ENCODE measurements around the gene KRTAP10-10.
A peak's percentile ranks its signal among the peaks of the same experiment; 100 is the strongest.
"Not testable (repeated sequence)": the region's sequence is repeated elsewhere in the genome, so short reads cannot be mapped to it uniquely, and the experiment has no call there.

Gene KRTAP10-10

DNA sequence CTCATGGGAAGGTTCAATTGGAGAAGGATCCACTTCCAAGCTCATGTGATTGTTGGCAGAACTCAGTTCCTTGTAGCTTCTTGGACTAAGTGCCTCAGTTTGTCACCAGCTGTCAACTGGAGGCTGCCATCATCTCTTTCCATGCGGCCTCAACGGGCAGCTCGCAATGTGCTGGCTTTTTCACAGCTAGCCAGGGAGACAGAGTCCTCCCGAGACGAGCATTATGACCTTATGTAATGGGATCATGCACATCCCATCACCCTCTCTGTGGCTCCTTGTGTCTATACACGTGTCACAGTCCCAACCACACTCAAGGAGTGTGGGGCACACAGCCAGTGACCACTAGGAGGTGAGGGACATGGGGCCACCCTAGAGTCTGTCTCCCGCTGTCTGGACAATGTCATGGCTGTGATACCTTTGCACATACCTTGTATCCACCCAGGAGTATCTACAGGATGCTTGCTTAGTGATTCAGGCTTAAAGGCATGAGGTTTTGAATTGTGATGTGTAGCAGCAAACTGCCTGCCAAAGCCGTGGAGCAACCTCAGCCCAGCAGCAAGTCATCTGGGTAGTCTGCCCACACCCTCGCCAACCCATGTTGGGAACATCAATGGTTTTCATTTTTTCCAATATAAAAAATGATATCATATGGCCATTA, 41.0 kb upstream of the KRTAP10-10 start:
- Histone ChIP-seq H3K27ac (ENCODE audit: low read length) (no peak overlapping the region), H3K36me3 (ENCODE audit: control insufficient read depth, low read depth, low read length) (no peaks in the 10 kb centered on the region), H3K9me3 (ENCODE audit: control insufficient read depth, low read depth, low read length) (no peaks in the 10 kb centered on the region), H3K27me3 (ENCODE audit: control insufficient read depth, insufficient read depth, low read length) (no peaks in the 10 kb centered on the region), H3K4me1 (ENCODE audit: control insufficient read depth, low read depth, low read length) (peaks cover 25% of the 10 kb centered on the region), H3K9ac (ENCODE audit: low read length) (no peak overlapping the region), H3K4me3 (ENCODE audit: low read length) (no peak overlapping the region)

DNA sequence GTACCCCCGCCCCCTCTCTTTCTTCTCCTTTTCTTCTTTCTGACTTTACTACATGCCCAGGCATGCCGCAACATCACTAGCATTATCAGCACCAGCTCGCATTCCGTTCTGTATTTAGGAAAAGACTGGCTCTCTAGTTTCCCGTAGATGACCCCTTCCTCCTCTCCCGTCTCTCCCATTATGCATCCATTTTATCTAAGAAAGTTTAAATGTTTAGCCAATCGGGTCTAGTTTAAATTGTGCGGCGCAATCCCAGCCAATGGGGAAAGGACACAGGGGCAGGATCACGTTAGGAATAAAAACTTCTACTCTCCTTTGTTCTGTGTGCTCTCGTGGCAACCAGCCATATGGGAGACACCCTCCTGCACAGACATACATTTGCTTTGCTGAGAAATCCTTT, 39.1 kb upstream of the KRTAP10-10 start:
- Histone ChIP-seq H3K4me1 (ENCODE audit: control insufficient read depth, low read depth, low read length) (peaks cover 18% of the 10 kb centered on the region), H3K4me3 (ENCODE audit: low read length) (no peak overlapping the region), H3K9ac (ENCODE audit: low read length) (peak overlapping the region; percentile 34), H3K9me3 (ENCODE audit: control insufficient read depth, low read depth, low read length) (no peaks in the 10 kb centered on the region), H3K27ac (ENCODE audit: low read length) (peak overlapping the region; percentile 35), H3K36me3 (ENCODE audit: control insufficient read depth, low read depth, low read length) (no peaks in the 10 kb centered on the region), H3K27me3 (ENCODE audit: control insufficient read depth, insufficient read depth, low read length) (no peaks in the 10 kb centered on the region)

DNA sequence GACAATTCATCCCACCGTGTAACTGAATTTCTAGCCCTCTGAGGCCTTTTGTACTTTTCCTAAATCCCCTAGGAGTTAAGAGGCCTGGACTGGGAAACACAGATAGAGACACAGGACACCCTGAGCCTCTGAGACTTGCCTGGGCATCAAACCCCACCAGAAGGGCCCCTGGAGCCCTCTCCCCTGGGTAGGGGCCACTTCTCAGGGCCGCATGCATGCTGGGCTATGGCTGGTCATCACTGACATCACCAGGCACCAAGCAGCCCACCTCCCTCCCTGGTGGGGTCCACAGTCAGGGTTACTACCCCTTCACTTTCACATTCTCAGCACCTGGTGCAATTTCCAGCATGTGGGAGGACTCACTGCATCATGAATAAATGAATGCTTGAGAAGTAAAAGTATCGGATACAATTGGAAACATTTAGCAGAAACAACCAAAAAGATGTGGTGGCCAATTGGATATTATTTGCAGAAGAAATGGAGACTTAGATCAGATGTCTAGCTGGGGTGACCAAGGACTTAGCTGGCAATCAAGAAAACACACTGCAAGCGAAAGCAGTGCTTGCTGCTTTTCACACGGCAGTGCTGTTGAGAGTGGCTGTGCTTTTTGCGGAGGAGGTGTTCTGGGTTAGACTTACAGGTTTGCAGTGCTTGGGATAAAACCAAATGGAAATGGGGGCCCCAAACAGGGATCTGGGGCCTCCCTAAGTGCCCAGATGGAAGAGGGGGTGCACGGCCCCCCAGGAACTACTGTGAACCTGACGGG, 37.7 kb upstream of the KRTAP10-10 start:
- Histone ChIP-seq H3K4me1 (ENCODE audit: control insufficient read depth, low read depth, low read length) (peaks cover 8% of the 10 kb centered on the region), H3K4me3 (ENCODE audit: low read length) (no peak overlapping the region)

DNA sequence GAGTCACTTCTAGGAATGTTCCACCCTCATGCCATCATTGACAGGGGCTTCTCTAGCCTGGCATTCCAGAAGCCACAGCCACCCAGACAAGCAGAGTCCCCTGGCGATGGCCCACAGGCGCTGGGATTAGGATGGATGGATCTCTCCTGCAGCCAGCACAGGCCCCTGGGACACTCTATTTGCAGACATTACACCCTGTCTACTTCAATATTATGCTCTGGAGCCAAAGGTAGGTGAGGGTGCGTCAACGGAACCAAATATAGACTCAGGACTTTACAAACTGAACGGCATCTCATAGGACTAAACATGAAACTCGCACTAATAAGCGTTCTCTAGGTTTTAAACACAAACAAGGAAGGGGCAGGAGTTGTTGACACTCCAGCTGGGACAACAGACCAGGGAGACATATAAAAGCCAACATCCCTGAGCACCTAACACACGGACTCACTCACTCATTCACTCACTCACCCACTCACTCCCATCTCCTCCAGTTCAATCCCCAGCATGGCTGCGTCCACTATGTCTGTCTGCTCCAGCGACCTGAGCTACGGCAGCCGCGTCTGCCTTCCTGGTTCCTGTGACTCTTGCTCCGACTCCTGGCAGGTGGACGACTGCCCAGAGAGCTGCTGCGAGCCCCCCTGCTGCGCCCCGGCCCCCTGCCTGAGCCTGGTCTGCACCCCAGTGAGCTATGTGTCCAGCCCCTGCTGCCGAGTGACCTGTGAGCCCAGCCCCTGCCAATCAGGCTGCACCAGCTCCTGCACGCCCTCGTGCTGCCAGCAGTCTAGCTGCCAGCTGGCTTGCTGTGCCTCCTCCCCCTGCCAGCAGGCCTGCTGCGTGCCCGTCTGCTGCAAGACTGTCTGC, 36.8 kb upstream of the KRTAP10-10 start, which contains the start of gene KRTAP10-7:
Gene KRTAP10-7 (plus strand): TSS at position 480 of the 861 bp plus-strand sequence. CDS start 25 bp downstream, at position 505.
- not testable (repeated sequence) for H3K27ac ChIP-seq (ENCODE audit: low read length); H3K9me3 ChIP-seq (ENCODE audit: control insufficient read depth, low read depth, low read length); H3K4me3 ChIP-seq (ENCODE audit: low read length); H3K9ac ChIP-seq (ENCODE audit: low read length); H3K27me3 ChIP-seq (ENCODE audit: control insufficient read depth, insufficient read depth, low read length); H3K36me3 ChIP-seq (ENCODE audit: control insufficient read depth, low read depth, low read length); H3K4me1 ChIP-seq (ENCODE audit: control insufficient read depth, low read depth, low read length)

More for the DNA sequence above, 37.7 kb upstream of the KRTAP10-10 start:
- no peaks in the 10 kb centered on the region for H3K27me3 ChIP-seq (ENCODE audit: control insufficient read depth, insufficient read depth, low read length)
- no peaks in the 10 kb centered on the region for H3K9me3 ChIP-seq (ENCODE audit: control insufficient read depth, low read depth, low read length)
- H3K27ac ChIP-seq (ENCODE audit: low read length) = no peak overlapping the region
- no peaks in the 10 kb centered on the region for H3K36me3 ChIP-seq (ENCODE audit: control insufficient read depth, low read depth, low read length)
- no peak overlapping the region for H3K9ac ChIP-seq (ENCODE audit: low read length)

DNA sequence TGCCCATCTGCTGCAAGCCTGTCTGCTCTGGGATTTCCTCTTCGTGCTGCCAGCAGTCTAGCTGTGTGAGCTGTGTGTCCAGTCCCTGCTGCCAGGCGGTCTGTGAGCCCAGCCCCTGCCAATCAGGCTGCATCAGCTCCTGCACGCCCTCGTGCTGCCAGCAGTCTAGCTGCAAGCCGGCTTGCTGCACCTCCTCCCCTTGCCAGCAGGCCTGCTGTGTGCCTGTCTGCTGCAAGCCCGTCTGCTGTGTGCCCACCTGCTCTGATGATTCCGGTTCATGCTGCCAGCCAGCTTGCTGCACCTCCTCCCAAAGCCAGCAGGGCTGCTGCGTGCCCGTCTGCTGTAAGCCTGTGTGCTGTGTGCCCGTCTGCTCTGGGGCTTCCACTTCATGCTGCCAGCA, 36.1 kb upstream of the KRTAP10-10 start:
- not testable (repeated sequence) for H3K9me3 ChIP-seq (ENCODE audit: control insufficient read depth, low read depth, low read length); H3K4me3 ChIP-seq (ENCODE audit: low read length); H3K36me3 ChIP-seq (ENCODE audit: control insufficient read depth, low read depth, low read length); H3K27ac ChIP-seq (ENCODE audit: low read length); H3K27me3 ChIP-seq (ENCODE audit: control insufficient read depth, insufficient read depth, low read length); H3K9ac ChIP-seq (ENCODE audit: low read length); H3K4me1 ChIP-seq (ENCODE audit: control insufficient read depth, low read depth, low read length)

DNA sequence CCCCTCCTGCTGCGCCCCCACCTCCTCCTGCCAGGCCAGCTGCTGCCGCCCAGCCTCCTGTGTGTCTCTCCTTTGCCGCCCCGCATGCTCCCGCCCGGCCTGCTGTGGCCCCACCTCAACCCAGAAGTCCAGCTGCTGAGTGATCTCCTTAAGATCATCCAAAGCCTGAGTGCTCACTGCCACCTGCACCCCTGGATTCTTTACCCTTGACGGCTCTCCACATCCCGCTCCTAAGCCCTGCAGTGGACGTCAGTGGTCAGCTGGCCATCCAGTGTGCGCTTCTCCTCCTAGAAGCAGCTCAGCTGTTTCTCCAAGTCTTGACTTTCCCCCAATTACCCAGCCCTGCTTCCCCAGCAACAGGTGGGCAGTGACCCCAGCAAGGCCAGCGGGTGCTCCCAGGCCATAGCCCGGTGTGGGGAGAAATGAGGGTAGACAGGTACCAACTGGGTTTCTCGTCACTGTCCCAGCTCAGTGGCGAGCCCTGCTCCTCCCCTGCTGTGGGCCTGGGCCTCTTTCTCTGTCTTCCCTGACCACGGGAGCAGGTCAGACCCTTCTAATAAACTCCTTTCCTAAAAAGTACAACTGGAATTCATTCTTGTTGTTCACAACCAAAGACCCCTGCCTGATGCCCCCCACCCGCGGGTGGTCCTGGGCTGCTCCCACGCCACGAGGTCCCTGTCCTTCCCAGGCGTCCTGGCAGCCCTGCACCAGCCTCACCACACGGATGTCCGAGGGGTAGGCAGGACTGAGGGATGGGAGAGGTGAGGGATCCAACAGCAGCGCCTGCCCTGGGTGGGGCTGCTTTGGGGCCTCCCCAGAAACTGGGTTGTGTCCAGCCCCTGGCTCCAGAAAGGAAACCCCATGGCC, 35.3 kb upstream of the KRTAP10-10 start:
- no peak overlapping the region for H3K9ac ChIP-seq (ENCODE audit: low read length)
- H3K27ac ChIP-seq (ENCODE audit: low read length) = no peak overlapping the region
- no peaks in the 10 kb centered on the region for H3K9me3 ChIP-seq (ENCODE audit: control insufficient read depth, low read depth, low read length)
- H3K4me3 ChIP-seq (ENCODE audit: low read length) = no peak overlapping the region
- H3K4me1 ChIP-seq (ENCODE audit: control insufficient read depth, low read depth, low read length) = peaks cover 8% of the 10 kb centered on the region
- H3K36me3 ChIP-seq (ENCODE audit: control insufficient read depth, low read depth, low read length) = no peaks in the 10 kb centered on the region
- no peaks in the 10 kb centered on the region for H3K27me3 ChIP-seq (ENCODE audit: control insufficient read depth, insufficient read depth, low read length)

DNA sequence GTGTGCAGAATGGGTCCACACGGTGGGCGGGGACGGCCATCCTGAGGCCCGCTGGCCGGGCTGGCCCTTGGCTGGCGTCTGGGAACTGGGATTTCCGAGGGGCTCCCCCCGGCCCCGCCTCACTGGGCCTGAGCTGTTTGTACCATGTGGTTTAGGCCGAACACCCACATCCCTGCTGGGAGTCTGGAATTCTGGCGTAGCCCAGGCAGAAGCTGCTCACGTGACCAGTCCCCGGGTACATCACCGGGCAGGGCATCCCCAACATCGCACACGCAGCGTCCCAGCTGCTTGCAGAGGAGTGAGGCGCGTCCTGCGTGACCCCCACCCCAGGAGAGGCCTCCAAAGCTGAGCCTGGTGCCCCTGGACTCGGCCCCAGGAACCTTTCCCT, 34.7 kb upstream of the KRTAP10-10 start:
- H3K36me3 ChIP-seq (ENCODE audit: control insufficient read depth, low read depth, low read length) = no peaks in the 10 kb centered on the region
- no peak overlapping the region for H3K27ac ChIP-seq (ENCODE audit: low read length)
- peaks cover 8% of the 10 kb centered on the region for H3K4me1 ChIP-seq (ENCODE audit: control insufficient read depth, low read depth, low read length)
- no peak overlapping the region for H3K4me3 ChIP-seq (ENCODE audit: low read length)
- H3K27me3 ChIP-seq (ENCODE audit: control insufficient read depth, insufficient read depth, low read length) = no peaks in the 10 kb centered on the region
- H3K9ac ChIP-seq (ENCODE audit: low read length) = no peak overlapping the region
- H3K9me3 ChIP-seq (ENCODE audit: control insufficient read depth, low read depth, low read length) = no peaks in the 10 kb centered on the region

DNA sequence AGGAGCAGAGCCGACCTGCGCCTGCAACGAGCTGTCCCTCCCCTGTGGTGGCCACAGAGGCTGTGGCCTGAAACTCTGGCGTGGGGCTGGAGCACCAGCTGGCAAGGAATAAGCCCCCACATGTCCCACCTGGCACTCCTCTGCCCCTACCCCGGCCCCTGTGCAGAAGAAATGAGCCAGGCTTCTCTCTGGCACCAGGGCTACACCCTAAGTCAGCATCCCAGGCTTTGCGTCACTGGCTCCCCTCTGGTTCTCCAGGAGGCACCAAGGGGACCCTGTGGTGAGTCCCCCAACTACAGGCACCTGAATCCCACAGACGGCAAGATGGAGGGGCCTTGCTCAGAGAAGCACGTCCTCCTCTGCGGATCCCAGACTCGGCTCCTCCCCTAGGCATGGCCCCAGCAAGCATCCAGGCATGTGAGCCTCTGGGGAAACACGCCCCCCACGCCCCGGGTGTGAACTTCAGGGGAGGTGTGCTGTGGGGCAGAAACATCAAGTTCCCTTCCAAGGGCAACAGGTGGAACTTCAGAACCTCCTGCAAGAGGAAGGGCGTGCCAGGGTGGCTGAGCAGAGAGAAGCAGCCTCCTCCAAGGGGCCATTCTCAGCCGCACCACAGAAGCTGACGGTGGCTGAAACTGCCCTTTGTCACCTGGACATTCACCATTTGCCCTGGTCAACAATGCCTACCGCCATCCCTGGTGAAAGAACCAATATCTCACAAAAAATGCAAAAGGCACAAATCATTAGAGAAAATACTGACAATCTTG, 33.9 kb upstream of the KRTAP10-10 start:
- Histone ChIP-seq H3K27me3 (ENCODE audit: control insufficient read depth, insufficient read depth, low read length) (no peaks in the 10 kb centered on the region), H3K36me3 (ENCODE audit: control insufficient read depth, low read depth, low read length) (no peaks in the 10 kb centered on the region), H3K9me3 (ENCODE audit: control insufficient read depth, low read depth, low read length) (no peaks in the 10 kb centered on the region), H3K4me1 (ENCODE audit: control insufficient read depth, low read depth, low read length) (peaks cover 3% of the 10 kb centered on the region), H3K27ac (ENCODE audit: low read length) (no peak overlapping the region), H3K9ac (ENCODE audit: low read length) (no peak overlapping the region), H3K4me3 (ENCODE audit: low read length) (no peak overlapping the region)

DNA sequence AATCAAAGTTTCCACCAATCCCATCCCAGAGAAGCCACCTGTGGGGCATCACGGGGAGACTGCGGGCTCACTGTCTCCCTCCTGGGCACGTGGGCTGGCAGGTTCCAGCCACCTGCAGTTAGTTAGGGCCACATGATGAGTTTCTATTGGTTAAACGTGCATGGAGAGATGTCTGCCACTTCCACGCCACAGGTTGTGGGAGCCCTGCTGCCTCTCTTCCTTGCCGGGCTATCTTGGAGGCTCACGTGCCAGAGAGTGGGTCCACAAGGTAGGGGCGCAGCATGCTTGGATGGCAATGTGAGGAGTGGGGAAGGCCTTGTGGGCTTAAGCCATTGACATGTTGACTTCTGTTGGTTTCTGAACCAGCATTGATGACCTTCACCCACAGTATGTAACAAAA, 33.2 kb upstream of the KRTAP10-10 start:
- H3K27ac ChIP-seq (ENCODE audit: low read length) = no peak overlapping the region
- no peaks in the 10 kb centered on the region for H3K4me1 ChIP-seq (ENCODE audit: control insufficient read depth, low read depth, low read length)
- no peaks in the 10 kb centered on the region for H3K9me3 ChIP-seq (ENCODE audit: control insufficient read depth, low read depth, low read length)
- H3K4me3 ChIP-seq (ENCODE audit: low read length) = no peak overlapping the region
- no peaks in the 10 kb centered on the region for H3K36me3 ChIP-seq (ENCODE audit: control insufficient read depth, low read depth, low read length)
- no peak overlapping the region for H3K9ac ChIP-seq (ENCODE audit: low read length)
- no peaks in the 10 kb centered on the region for H3K27me3 ChIP-seq (ENCODE audit: control insufficient read depth, insufficient read depth, low read length)

DNA sequence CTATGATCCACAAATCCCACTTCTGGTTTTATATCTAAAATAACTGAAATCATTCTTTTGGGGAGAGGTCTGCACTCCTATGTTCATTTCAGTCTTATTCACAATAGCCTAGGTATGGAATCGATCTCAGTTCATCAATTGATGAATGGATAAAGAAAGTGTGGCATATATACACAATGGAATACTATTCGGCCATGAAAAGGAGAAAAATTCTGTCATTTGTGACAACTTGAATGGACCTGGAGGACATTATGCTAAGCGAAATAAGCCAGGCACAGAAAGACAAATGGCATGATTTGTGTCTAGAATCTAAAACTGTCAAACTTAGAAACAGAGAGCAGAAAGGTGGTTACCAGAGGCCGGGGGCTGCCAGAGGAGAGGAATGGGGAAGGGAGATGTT, 30.7 kb upstream of the KRTAP10-10 start:
- Histone ChIP-seq H3K4me3 (ENCODE audit: low read length) (no peak overlapping the region), H3K36me3 (ENCODE audit: control insufficient read depth, low read depth, low read length) (no peaks in the 10 kb centered on the region), H3K4me1 (ENCODE audit: control insufficient read depth, low read depth, low read length) (no peaks in the 10 kb centered on the region), H3K9ac (ENCODE audit: low read length) (no peak overlapping the region), H3K27me3 (ENCODE audit: control insufficient read depth, insufficient read depth, low read length) (no peaks in the 10 kb centered on the region), H3K27ac (ENCODE audit: low read length) (no peak overlapping the region), H3K9me3 (ENCODE audit: control insufficient read depth, low read depth, low read length) (peaks cover 2% of the 10 kb centered on the region)

Data from iPS-18a (cell line).